ENCODE results near the gene PRKCA.
A peak's percentile ranks its signal among the peaks of the same experiment; 100 is the strongest.

Gene PRKCA

DNA sequence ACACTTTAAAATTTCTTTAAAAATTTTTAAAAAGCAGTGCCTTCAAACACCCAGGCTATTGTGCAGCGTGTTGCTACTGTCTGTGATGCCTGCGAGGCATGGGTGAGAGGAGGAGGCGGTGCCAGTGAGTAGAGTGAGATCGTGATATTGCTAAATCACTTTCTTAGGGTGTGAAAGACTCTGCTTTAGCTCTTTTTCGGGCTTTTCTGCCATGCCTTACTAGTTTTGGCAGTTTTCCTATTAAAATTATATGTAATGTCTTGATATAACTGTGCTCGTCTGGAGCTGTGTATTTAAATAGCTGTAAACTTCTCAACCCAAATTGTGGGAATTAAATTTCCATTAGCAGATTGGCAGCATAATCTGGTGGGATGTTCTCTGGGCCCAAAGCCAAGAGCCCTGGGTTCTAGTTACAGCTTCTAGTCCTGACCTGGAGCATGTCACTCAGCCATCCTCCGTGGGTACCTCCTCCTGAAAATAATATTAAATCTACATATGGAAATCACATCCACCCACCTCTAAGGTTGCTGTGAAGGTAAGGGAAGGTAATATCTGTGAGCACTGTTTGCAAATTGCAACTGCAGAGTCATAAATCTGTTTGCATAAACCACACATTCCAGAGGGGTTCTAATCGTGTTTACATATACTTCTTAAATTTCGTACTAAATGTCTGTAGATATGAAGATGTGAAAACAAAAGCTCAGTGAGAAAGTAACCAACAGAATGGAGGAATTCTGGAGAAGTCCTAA is 268.2 kb downstream of the PRKCA start:
- Histone ChIP-seq H3K9me3 (ENCODE audit: low read length) (no peaks in the 10 kb centered on the region), H3K27me3 (ENCODE audit: control insufficient read depth in 1 of 2, insufficient read depth in 2 of 2, low read length in 2 of 2) (no peaks in the 10 kb centered on the region), H3K4me3 (ENCODE audit: low read depth in 1 of 2, low read length in 2 of 2) (no peak overlapping the region), H3K9ac (ENCODE audit: low read length) (no peak overlapping the region), H3K4me1 (ENCODE audit: insufficient read depth, low read length) (peaks cover 12% of the 10 kb centered on the region), H3K27ac (ENCODE audit: low read depth, low read length) (no peak overlapping the region), H3K36me3 (ENCODE audit: insufficient read depth, low read length) (no peaks in the 10 kb centered on the region)

GRCh38 chr17:66571745-66572144 is 269.3 kb downstream of the PRKCA start:
- H3K4me1 ChIP-seq (ENCODE audit: insufficient read depth, low read length) = peaks cover 9% of the 10 kb centered on the region
- H3K9ac ChIP-seq (ENCODE audit: low read length) = no peak overlapping the region
- H3K27me3 ChIP-seq (ENCODE audit: control insufficient read depth in 1 of 2, insufficient read depth in 2 of 2, low read length in 2 of 2) = no peaks in the 10 kb centered on the region
- no peak overlapping the region for H3K27ac ChIP-seq (ENCODE audit: low read depth, low read length)
- no peak overlapping the region for H3K4me3 ChIP-seq (ENCODE audit: low read depth in 1 of 2, low read length in 2 of 2)
- H3K9me3 ChIP-seq (ENCODE audit: low read length) = no peaks in the 10 kb centered on the region
- H3K36me3 ChIP-seq (ENCODE audit: insufficient read depth, low read length) = no peaks in the 10 kb centered on the region

- Histone ChIP-seq H3K9me3 (ENCODE audit: low read length) (no peaks in the 10 kb centered on the region), H3K27ac (ENCODE audit: low read depth, low read length) (no peak overlapping the region), H3K36me3 (ENCODE audit: insufficient read depth, low read length) (no peaks in the 10 kb centered on the region), H3K27me3 (ENCODE audit: control insufficient read depth in 1 of 2, insufficient read depth in 2 of 2, low read length in 2 of 2) (no peaks in the 10 kb centered on the region), H3K9ac (ENCODE audit: low read length) (no peak overlapping the region), H3K4me3 (ENCODE audit: low read depth in 1 of 2, low read length in 2 of 2) (no peak overlapping the region), H3K4me1 (ENCODE audit: insufficient read depth, low read length) (no peaks in the 10 kb centered on the region)
Observed at GRCh38 chr17:66573078-66573477, 270.7 kb downstream of the PRKCA start.

DNA sequence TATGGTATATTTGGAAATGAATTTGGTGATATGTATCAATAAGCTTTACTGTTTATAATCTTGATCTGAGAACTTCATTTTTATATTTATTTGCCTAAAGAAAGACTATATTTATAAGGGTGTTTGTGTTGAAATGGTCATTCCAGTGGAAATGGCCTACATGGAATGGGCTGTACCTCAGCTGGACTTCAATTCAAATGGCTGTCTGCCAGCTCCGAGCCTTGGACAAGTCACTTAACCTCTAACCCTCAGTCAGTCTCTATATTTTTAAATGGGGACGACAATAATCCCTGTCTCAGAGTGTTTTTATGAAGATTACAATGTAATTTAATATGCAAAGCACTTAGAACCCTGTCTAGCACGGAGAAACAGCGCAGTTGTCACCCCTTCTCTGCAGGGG is 271.7 kb downstream of the PRKCA start:
- H3K36me3 ChIP-seq (ENCODE audit: insufficient read depth, low read length) = no peaks in the 10 kb centered on the region
- H3K9me3 ChIP-seq (ENCODE audit: low read length) = no peaks in the 10 kb centered on the region
- H3K9ac ChIP-seq (ENCODE audit: low read length) = no peak overlapping the region
- H3K27ac ChIP-seq (ENCODE audit: low read depth, low read length) = no peak overlapping the region
- no peaks in the 10 kb centered on the region for H3K27me3 ChIP-seq (ENCODE audit: control insufficient read depth in 1 of 2, insufficient read depth in 2 of 2, low read length in 2 of 2)
- H3K4me3 ChIP-seq (ENCODE audit: low read depth in 1 of 2, low read length in 2 of 2) = no peak overlapping the region
- H3K4me1 ChIP-seq (ENCODE audit: insufficient read depth, low read length) = no peaks in the 10 kb centered on the region

DNA sequence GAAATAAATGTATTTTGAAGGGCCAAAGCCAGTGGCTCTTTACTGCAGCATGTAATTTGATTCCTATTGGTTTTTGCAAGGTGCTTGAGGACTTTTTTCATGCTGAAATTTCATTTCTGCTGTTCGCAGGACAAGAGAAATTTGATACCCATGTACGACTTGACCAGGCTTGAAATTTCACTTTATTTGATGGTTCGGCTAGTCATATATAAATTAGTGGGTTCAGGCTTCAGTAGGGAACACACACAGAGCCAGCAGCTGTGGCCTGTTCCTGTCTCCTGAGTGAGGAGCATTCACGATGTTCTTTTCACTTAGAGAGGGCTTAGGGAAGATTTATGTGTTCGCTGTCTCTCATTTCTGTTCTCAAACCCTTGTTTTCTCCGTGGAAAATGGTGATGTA is 274.1 kb downstream of the PRKCA start:
- Histone ChIP-seq H3K27ac (ENCODE audit: low read depth, low read length) (no peak overlapping the region), H3K9ac (ENCODE audit: low read length) (no peak overlapping the region), H3K36me3 (ENCODE audit: insufficient read depth, low read length) (no peaks in the 10 kb centered on the region), H3K4me1 (ENCODE audit: insufficient read depth, low read length) (peaks cover 17% of the 10 kb centered on the region), H3K9me3 (ENCODE audit: low read length) (no peaks in the 10 kb centered on the region), H3K27me3 (ENCODE audit: control insufficient read depth in 1 of 2, insufficient read depth in 2 of 2, low read length in 2 of 2) (no peaks in the 10 kb centered on the region), H3K4me3 (ENCODE audit: low read depth in 1 of 2, low read length in 2 of 2) (no peak overlapping the region)

DNA sequence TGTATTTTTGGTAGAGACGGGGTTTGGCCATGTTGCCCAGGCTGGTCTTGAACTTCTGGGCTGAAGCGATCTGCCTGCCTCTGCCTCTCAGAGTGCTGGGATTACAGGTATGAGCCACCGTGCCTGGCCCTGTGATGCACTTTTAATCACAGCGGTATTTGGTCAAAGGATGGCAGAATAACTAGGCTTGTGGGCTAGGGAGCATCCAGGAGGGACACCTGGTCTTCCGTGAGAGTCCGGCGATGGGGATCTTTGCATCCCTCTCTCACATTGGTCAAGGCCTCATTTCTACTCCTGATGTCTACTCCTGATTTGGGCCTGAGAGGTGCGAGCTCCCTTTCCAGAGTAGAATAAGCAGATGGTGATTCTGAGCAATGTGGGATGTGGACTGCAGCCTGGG is 274.6 kb downstream of the PRKCA start:
- Histone ChIP-seq H3K4me1 (ENCODE audit: insufficient read depth, low read length) (peaks cover 22% of the 10 kb centered on the region), H3K27me3 (ENCODE audit: control insufficient read depth in 1 of 2, insufficient read depth in 2 of 2, low read length in 2 of 2) (no peaks in the 10 kb centered on the region), H3K9ac (ENCODE audit: low read length) (no peak overlapping the region), H3K36me3 (ENCODE audit: insufficient read depth, low read length) (no peaks in the 10 kb centered on the region), H3K9me3 (ENCODE audit: low read length) (no peaks in the 10 kb centered on the region), H3K4me3 (ENCODE audit: low read depth in 1 of 2, low read length in 2 of 2) (no peak overlapping the region), H3K27ac (ENCODE audit: low read depth, low read length) (no peak overlapping the region)

DNA sequence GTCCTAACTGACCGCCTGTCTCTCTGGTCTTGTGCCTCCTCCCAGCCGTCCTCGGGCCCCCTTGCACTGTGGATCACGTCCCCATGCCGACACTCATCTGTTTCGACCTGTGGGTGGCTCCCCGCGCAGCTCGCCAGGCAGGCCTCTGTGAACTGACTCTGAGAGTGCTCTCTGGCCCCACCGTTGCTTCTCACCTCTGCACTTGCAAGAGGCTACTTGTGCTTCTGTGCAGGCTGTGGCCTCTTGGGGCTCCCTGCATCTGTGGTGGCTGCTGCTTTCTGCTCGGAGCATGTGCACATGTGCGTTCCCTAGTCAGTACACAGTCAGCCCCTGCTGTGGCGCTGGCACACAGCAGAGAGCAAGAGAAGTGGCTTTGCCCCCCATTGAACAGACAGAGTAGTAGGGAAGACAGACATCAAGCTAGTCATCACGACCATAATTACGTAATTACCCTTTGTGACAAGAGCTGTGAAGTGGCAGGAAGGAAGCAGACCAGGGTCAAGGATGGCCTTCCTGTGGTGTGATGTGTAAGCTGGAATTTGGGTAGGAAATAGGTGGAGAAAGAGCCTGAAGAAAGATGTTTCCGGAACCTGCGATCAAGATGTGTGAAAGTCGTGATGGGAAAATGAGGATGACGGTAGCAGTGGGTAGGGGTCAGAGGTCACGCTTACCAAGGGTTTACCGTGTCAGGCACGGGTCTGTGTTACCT is 276.5 kb downstream of the PRKCA start:
- Histone ChIP-seq H3K27ac (ENCODE audit: low read depth, low read length) (no peak overlapping the region), H3K9ac (ENCODE audit: low read length) (no peak overlapping the region)

DNA sequence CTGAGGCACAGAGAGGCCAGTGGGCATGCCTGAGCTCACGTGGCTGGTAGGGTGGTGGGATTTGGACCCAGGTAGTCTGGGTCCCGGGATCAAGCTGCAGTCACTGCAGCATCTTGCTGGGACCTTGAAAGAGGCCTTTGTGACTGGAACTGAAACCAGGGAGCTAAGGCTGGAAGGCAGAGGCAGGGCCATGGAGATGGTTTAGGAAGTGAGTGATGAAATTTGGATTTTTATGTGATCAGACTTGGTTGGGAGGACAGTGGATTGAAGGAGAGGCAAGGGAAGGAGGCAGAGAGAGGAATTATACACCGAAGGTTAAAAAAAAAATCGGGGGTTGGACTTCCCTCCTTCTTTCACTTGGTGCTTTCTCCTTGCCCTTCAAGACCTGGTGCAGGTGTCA is 277.1 kb downstream of the PRKCA start:
- Histone ChIP-seq H3K4me1 (ENCODE audit: insufficient read depth, low read length) (peaks cover 26% of the 10 kb centered on the region), H3K9me3 (ENCODE audit: low read length) (no peaks in the 10 kb centered on the region), H3K9ac (ENCODE audit: low read length) (no peak overlapping the region), H3K27ac (ENCODE audit: low read depth, low read length) (peak overlapping the region; percentile 14), H3K4me3 (ENCODE audit: low read depth in 1 of 2, low read length in 2 of 2) (no peak overlapping the region), H3K36me3 (ENCODE audit: insufficient read depth, low read length) (no peaks in the 10 kb centered on the region), H3K27me3 (ENCODE audit: control insufficient read depth in 1 of 2, insufficient read depth in 2 of 2, low read length in 2 of 2) (no peaks in the 10 kb centered on the region)

More for the DNA sequence above, 276.5 kb downstream of the PRKCA start:
- no peaks in the 10 kb centered on the region for H3K36me3 ChIP-seq (ENCODE audit: insufficient read depth, low read length)
- H3K4me3 ChIP-seq (ENCODE audit: low read depth in 1 of 2, low read length in 2 of 2) = no peak overlapping the region
- H3K9me3 ChIP-seq (ENCODE audit: low read length) = no peaks in the 10 kb centered on the region
- H3K4me1 ChIP-seq (ENCODE audit: insufficient read depth, low read length) = peaks cover 26% of the 10 kb centered on the region
- no peaks in the 10 kb centered on the region for H3K27me3 ChIP-seq (ENCODE audit: control insufficient read depth in 1 of 2, insufficient read depth in 2 of 2, low read length in 2 of 2)

DNA sequence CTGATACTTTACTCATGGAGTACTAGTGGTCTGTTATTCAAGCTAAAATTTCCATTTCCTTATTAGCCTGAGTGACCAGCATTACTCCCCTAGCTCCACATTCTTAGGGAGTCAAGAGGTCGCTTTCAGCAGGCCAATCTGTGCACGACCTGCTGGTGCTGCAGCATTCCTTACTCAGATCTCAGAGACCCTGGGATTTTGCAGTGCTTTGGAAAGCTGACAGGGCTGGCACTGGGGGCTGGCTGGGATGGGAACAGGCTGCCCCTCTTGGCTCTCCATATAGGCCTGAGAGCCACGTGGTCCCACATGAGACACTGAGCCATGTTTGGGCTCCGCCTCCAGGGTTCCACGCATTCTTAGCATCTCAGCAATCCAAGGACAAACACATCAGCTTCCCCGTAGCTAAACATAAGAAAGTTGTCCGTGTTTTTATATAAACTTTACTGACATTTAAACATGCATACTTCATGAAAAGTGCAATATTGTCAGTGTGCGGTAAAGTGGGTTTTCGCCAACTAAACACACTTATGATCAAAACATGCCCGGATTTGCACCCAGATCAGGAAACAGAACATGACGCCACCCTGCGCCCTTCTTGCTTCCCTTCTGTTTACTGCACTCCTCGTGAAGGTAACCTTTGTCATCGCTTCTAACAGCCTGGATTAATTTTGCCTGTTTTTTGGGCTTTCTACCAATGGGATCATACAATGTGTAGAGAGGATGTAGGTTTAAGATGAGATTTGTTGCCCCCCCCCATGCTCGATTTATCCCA is 278.0 kb downstream of the PRKCA start:
- peak overlapping the region; percentile 14 for H3K27ac ChIP-seq (ENCODE audit: low read depth, low read length)
- H3K4me3 ChIP-seq (ENCODE audit: low read depth in 1 of 2, low read length in 2 of 2) = peak overlapping the region in 1 of 2 donors; percentile 16
- peaks cover 26% of the 10 kb centered on the region for H3K4me1 ChIP-seq (ENCODE audit: insufficient read depth, low read length)

DNA sequence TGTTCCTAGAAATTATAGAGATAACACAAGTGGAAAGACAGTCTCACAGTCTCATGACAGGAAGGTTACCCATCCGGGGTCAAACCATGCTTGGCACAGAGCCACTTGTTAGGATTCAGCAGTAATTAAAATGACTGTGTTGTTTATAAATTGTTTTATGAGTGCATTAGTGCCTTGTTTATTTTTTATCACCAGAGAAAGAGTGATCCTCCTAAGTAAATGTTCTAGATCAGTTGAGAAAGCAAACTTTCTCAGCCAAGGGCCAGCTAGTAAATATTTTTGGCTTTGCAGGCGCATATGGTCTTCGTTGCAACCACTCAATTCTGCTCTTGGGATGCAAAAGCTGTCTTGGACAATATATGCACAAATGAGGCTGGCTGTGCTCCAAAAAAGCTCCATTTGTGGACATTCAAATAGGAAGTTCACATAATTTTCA is 278.6 kb downstream of the PRKCA start:
- Histone ChIP-seq H3K36me3 (ENCODE audit: insufficient read depth, low read length) (no peaks in the 10 kb centered on the region), H3K9ac (ENCODE audit: low read length) (no peak overlapping the region), H3K27me3 (ENCODE audit: control insufficient read depth in 1 of 2, insufficient read depth in 2 of 2, low read length in 2 of 2) (no peaks in the 10 kb centered on the region), H3K27ac (ENCODE audit: low read depth, low read length) (no peak overlapping the region), H3K9me3 (ENCODE audit: low read length) (no peaks in the 10 kb centered on the region), H3K4me3 (ENCODE audit: low read depth in 1 of 2, low read length in 2 of 2) (no peak overlapping the region), H3K4me1 (ENCODE audit: insufficient read depth, low read length) (peaks cover 26% of the 10 kb centered on the region)

More for the DNA sequence above, 278.0 kb downstream of the PRKCA start:
- no peaks in the 10 kb centered on the region for H3K27me3 ChIP-seq (ENCODE audit: control insufficient read depth in 1 of 2, insufficient read depth in 2 of 2, low read length in 2 of 2)
- H3K9me3 ChIP-seq (ENCODE audit: low read length) = no peaks in the 10 kb centered on the region
- H3K9ac ChIP-seq (ENCODE audit: low read length) = no peak overlapping the region
- no peaks in the 10 kb centered on the region for H3K36me3 ChIP-seq (ENCODE audit: insufficient read depth, low read length)

DNA sequence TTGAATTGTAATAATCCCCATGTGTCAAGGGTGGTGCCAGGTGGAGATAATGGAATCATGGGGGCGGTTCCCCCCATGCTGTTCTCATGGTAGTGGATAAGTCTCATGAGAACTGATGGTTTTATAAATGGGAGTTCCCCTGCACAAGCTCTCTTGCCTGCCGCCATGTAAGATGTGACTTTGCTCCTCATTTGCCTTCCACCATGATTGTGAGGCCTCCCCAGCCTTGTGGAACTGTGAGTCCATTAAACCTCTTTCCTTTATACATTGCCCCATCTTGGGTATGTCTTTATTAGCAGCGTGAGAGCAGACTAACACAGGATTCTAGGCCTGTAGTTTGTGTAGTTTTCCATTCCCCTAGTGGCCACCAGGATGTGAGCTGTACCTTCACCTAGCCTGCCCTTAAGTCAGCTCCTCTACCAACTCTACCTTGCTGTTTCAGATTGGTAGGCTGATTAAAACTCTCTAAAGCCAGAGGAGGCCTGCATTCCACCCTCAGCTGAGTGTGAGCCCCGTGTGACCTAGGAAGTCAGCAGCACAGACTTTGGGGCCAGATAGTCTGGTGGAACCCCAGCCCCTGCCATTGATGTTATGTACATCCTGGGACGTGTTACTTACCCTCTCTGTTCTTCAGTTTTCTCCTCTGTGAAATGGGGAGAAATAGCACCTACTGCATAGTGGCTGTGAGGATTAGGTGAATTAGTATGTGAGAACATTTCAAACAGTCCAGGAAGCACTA is 280.1 kb downstream of the PRKCA start:
- Histone ChIP-seq H3K9me3 (ENCODE audit: low read length) (no peaks in the 10 kb centered on the region), H3K36me3 (ENCODE audit: insufficient read depth, low read length) (no peaks in the 10 kb centered on the region), H3K4me3 (ENCODE audit: low read depth in 1 of 2, low read length in 2 of 2) (no peak overlapping the region), H3K27me3 (ENCODE audit: control insufficient read depth in 1 of 2, insufficient read depth in 2 of 2, low read length in 2 of 2) (no peaks in the 10 kb centered on the region), H3K9ac (ENCODE audit: low read length) (no peak overlapping the region), H3K27ac (ENCODE audit: low read depth, low read length) (no peak overlapping the region), H3K4me1 (ENCODE audit: insufficient read depth, low read length) (peaks cover 26% of the 10 kb centered on the region)
